GM12878 (cell line): ENCODE measurements around the gene NCAPD2. TPM values are rescaled to one million over a fixed set of nuclear protein-coding genes. Genes with fewer than 3 reads are reported as not detected.

ENCODE experiments used
- CUX1 ChIP-seq: IDR thresholded peaks from 2 replicates; pipeline ENCODE4 v1.6.1; 2012; ENCODE audit warnings: improper control_type of control experiment, low read depth, low read length; ENCODE audit not compliant: insufficient replicate concordance
- RAD21 ChIP-seq: IDR thresholded peaks from 2 replicates; pipeline ENCODE4 v1.6.1; 2011; ENCODE audit warnings: mild to moderate bottlenecking, low read depth, low read length, moderate library complexity; ENCODE audit not compliant: insufficient read depth
- SPI1 ChIP-seq: IDR thresholded peaks from 2 replicates; pipeline ENCODE4 v1.6.1; 2011; ENCODE audit warnings: low read depth, mild to moderate bottlenecking, low read length, moderate library complexity, borderline replicate concordance; ENCODE audit not compliant: insufficient read depth
- polyA plus RNA-seq, 11 experiments: library from polyadenylated mRNA; depleted of rRNA in 4 of 11; unstranded in 6 of 11; stranded (reverse) in 5 of 11; fragments of >200 nt; fragmentation: Nextera tagmentation in 4 of 11; fragmentation: Illumina TruSeq in 1 of 11; extraction: Ambion mirVana in 4 of 11; extraction: Trizol in 1 of 11; gene quantifications; 1 replicate in 1 of 11; 2 replicates in 10 of 11; pipeline versions ENCODE4 v1.2.1 to v1.2.3, GENCODE V29; 2011 to 2016; ENCODE audit warnings: inconsistent platforms in 2 of 11, missing spikeins in 2 of 11, low read depth in 1 of 11
- total RNA-seq, 4 experiments: library from RNA; depleted of rRNA in 3 of 4; stranded (reverse); fragments of >200 nt in 3 of 4; fragmentation: Illumina TruSeq in 1 of 4; extraction: Trizol in 1 of 4; gene quantifications; 2 replicates each; pipeline versions ENCODE4 v1.2.1 to v1.2.3, GENCODE V29; 2013 to 2021
- TF ChIP-seq, protein P1 (sequence below): fragments of 450-650 bp; conservative IDR thresholded peaks from 2 replicates; pipeline ENCODE4 v1.6.1; 2017; ENCODE audit warnings: mild to moderate bottlenecking, moderate library complexity

The NCAPD2 gene
- total and polyA plus RNA-seq, 10 of the 15 experiments (the other 5 are each of a cell fraction or from before 2014, with no cell fraction given) = 24.2 to 160 (median 110) TPM

GRCh38 chr12:6551063-6551461, 57.2 kb downstream of the NCAPD2 start (continued):
- TF ChIP-seq CUX1 = no peak
- TF ChIP-seq SPI1 = no peak
- TF ChIP-seq RAD21 = no peak
- TF ChIP-seq, protein P1, sequence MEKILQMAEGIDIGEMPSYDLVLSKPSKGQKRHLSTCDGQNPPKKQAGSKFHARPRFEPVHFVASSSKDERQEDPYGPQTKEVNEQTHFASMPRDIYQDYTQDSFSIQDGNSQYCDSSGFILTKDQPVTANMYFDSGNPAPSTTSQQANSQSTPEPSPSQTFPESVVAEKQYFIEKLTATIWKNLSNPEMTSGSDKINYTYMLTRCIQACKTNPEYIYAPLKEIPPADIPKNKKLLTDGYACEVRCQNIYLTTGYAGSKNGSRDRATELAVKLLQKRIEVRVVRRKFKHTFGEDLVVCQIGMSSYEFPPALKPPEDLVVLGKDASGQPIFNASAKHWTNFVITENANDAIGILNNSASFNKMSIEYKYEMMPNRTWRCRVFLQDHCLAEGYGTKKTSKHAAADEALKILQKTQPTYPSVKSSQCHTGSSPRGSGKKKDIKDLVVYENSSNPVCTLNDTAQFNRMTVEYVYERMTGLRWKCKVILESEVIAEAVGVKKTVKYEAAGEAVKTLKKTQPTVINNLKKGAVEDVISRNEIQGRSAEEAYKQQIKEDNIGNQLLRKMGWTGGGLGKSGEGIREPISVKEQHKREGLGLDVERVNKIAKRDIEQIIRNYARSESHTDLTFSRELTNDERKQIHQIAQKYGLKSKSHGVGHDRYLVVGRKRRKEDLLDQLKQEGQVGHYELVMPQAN = no peak
